Activated CD4-positive, CD25-positive, alpha-beta regulatory T cell (primary cell): ENCODE measurements around the gene GALNT2.

Source experiments
- DNase-seq, 4 experiments: peaks; one replicate each; lab custom pipeline; 2025; lab: John Stamatoyannopoulos, UW

GALNT2 gene

DNA sequence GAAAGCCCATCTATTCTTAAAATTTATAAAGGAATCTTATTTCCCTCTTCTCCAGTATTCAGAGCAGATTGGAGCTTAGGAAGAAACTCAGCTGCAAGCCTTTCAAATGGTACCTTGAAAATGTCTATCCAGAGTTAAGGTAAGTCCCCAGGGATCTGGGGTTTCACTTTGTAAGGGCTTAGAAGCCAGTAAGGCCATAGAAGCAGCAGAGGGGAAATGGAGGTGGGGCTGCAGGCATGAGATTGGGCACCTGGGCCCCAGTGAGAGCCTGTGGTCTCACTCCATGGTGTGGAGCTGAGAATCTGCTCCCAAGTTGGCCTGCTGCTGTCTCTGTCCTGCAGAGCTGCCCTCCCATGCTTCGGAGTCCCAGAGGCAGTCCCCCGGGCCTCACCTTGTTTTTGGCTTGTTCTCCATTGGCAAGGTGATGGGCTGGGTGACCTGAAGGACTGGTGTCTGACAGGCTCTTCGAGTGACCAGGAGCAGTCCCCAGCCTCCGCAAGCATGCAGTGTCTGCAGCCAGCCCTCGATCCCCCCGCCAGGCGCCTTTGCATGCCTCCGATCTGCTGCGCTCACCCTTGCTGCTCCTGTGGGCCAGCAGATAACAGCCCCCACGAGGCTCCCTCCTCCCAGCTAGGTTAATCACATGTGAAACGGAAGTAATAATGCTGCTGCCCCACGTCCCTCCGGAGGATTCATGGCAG is 196.0 kb downstream of the GALNT2 start:
- no peak for DNase-seq

DNA sequence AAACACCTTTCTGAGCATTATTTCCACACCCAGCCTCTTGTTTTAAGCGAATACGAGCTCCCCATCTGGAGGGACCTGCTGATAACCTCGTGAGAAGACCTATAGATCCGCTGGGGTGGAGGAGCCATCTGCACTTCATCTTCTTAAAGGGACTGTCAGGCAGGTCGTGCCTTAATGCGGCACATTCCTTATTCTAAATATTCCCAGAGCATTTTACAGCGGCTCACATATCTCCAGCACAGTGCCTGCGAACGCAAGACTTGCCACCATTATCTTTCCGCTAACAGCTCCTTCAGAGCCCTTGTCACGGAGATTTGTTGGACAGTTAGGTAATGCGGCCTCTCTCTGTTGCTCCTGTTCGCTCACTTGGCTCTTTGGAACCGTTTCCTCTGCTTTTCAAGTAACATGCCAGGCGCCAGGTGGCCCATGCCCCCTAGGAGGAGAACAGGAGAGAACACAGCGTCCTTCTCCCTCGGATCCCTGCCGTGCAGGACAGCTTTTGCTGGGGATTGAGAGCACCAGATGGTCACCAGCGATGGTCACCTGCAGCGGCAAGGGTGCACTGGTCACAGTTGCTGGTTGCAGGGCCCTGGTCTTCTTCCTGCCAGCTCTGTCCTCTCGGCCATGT is 196.6 kb downstream of the GALNT2 start:
- DNase-seq: no peak

DNA sequence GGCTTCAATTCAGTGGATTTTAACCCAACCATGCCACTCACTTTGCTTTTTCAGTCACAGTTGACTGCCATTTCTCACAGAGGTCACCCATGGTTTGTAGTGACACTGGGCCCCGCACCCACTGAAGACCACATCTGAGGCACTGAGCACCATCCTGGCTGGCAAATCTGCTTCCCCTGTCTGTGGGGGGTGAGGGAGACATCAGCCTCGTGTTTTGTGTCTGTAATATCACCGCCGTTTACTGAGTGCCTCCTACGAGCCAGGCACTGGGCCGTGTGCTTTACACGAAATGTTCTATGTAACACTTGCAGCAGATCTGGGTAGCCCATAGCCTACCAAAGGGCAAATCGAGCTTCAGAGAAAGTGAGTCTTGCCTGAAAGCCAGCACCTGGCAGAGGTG is 197.3 kb downstream of the GALNT2 start:
- no peak for DNase-seq

DNA sequence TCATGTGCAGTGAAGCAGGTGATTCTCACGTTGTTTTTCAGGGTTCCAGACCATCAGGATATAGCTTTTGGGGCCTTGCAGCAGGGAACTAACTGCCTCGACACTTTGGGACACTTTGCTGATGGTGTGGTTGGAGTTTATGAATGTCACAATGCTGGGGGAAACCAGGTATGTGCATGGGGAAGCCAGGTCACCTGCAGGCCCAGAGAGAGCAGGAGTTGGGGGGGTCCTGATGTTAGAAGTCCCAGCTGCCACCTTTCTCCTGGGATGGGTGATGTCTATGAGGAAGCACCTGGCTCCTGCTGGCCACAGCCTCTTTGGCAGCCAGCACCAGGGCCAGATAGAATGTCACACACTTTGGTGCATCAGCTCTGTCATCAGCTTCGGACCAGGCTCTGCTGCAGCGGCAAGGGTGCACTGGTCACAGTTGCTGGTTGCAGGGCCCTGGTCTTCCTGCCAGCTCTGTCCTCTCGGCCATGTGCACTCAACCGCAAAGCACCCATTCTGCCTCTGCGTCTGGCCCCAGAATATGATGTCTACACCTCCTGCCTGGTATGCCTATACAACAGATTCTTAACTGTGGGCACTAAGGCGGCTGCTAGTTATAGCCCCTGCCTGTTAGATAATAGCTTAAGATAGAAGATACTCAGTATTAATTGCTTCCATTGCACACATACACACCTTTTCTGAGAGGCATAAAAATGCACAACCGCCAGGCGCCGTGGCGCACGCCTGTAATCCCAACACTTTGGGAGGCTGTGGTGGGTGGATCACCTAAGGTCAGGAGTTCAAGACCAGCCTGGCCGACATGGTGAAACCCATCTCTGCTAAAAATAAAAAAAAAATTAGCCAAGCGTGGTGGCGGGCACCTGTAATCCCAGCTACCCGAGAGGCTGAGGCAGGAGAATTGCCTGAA is 198.4 kb downstream of the GALNT2 start:
- DNase-seq: no peak

DNA sequence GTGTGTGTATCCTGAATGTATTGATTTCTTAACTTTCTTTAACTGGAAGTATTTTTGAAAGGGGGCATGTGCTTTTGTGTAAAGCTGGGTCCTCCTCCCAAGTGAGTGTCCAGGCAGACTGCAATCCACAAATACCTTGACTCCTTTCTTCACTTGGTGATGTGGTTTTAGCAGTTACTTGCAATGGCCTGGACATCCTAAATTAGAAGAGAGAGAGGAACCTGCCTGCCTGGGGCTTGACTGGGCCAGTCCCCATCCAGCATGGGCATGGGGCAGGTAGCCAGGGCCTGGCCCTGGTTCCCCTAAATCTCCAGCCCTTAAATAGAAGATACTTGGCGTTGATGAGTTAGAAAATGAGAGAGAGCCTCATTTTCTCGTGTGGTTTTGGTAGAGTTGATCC is 199.4 kb downstream of the GALNT2 start:
- DNase-seq: no peak

DNA sequence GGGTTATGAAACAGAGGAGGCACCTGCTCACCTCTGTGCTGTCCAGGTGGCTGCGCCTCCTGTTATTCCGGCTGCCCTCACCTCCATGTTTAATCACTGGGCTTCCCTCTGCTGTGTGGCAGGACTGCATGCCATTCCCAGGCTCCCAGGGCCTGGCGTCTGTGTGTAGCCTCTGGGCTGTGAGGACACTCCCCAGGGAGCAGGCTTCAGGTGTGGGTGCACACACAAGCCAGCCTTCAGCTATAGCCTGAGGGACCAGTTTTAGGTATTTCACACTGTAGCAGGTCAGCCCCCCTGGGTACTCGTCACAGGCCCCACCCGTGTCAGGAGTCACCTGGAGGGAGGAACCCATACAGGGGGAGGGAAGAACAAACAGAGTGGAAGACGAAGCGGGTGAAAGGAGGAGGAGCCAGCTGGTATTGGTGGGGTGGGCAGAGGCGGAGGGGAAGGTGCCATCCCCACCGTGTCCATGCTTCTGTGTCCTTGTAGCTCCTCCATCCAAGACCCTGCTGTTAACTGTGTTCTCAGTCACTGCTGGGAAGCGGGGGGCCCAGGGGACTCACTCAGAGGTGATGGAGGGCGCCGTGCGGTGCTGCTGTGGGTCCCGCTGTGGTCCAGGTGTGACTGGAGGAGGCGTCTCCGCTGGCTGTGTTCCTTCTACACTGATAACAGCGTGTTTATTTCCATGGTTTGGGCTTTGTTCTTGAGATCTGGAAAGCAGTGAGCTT is 200.5 kb downstream of the GALNT2 start:
- DNase-seq: no peak

DNA sequence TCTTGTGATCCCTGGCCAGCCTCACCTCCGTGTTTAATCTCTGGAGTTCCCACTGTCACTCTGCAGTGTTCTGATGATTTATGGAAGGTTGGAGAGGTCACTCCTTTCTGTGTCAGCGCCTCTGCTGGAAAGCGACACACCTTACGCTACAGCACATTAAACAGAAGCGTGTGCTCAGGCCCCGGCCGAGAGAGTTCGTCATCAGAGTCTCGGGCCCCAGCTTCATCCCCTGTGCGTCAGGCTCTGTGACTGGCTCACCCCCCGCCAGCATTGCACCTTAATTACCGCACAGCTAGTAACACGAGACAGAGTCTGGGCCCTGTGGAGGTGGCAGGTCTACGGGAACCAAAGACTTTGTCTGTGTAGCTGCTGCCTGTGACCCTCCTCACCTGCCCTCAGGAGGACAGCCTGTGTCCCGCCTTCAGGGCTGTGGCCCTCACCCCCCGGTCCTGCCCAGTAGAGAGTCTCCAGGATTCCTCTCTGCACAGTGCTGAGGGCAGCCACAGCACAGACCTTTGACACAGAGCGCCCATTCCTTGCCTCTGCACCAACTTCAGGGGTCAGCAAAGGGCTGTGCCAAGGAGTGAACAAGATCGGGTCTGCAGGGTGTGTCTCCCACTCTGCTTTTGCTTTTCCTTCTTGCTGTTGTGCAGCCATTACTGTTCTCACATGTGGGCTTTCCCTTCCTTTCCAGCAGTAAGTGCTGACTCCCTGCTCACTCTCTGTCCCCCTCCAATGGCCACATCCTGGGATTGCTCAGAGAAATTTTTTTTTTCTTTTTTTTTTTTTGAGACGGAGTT is 201.5 kb downstream of the GALNT2 start:
- DNase-seq: no peak

DNA sequence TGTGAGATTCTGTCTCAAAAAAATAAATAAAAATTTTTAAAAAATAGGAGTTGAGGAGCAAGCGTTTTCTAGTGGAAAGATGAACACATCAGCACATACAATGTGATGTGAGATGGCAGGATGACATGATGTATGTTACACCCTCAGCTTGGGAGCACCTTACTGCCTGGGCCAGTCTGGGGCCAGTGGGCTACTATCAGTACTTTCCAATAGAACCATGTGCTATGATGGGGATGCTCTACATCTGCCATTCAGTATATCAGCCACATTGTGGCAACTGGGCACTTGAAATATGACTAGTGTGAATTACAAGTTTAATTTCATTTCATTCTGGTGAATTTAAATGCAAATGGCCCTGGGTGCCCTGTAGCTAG is 203.1 kb downstream of the GALNT2 start:
- no peak for DNase-seq

DNA sequence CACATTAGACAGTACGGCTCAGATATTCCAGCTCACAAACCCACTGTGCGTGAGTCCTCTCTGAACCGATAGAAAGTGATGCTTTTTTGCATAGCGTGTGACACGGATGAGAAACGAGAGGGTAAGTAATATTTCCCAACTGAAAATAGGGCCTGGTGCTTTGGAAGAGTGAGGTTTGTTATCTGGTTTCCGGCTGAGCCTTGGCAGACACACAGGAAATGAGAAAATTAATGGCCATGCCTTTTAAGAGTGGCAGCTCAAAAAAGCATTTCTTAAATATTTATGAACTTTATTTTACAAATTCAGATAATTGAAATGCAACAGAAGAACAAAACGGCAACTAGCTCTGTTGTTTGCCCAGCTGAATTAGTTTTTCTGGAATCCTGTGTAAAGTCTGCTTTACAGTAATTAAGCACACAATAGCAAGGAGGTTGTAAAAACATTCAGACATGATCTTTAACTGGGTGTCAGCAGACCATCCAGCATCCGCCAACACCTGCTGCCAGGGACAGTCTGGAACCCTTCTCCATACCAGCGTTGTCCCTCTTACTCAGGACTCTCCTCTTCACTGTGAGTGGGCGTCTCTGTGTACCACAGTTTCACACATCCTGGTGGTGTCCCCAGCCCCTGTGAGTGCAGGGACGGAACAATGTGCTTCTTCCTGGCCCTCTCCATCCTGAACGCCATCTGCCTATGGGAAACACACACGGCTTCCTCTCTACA is 203.7 kb downstream of the GALNT2 start:
- DNase-seq: no peak

DNA sequence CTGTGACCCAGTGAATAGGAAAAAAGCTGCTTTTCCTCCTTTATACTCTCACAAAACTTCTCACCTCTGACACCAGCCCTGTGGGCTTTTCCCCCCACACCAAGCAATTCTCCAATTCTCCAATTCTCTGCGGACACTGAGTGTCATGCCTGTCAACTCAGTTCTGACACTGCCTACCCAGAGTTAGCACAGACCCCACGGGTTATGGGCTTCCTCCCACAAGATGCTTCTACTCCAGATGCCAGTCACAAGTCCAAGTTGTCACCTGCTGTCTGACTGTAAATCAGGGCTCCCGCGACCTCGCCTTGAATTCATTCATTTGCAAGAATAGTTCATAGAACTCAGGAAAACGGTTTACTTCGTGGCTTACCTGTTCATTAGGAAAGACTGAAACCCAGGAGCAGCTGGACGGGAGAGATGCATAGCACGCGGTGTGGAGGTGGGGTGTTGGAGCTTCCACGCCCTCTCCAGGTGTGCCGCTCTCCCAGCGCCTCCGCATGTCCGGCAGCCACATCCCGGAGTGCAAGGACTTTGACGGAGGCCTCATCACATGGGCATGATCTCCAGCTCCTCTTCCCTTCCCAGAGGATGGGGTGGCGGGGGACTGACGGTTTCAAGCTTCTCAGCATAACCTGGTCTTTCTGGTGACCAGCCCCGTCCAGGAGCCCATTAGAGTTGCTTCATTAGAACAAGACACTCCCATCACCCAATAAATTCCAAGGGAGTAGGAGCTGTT is 204.4 kb downstream of the GALNT2 start:
- DNase-seq: no peak

DNA sequence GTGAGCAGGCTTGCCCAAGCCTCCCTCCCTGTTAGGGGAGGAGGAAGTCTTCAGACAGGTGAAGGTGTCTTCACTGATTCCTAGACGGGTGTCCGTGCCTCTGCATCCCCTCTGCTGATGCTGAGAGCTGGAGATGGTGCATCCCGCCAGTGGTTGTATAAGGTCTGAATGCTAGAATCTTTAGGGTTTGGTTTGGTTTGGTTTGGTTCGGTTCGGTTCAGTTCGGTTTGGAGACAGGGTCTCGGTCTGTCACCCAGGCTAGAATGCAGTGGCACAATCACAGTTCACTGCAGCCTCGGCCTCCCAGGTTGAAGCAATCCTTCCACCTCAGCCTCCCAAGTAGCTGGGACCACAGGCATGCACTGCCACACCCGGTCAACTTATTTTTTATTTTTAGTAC is 205.5 kb downstream of the GALNT2 start:
- no peak for DNase-seq

DNA sequence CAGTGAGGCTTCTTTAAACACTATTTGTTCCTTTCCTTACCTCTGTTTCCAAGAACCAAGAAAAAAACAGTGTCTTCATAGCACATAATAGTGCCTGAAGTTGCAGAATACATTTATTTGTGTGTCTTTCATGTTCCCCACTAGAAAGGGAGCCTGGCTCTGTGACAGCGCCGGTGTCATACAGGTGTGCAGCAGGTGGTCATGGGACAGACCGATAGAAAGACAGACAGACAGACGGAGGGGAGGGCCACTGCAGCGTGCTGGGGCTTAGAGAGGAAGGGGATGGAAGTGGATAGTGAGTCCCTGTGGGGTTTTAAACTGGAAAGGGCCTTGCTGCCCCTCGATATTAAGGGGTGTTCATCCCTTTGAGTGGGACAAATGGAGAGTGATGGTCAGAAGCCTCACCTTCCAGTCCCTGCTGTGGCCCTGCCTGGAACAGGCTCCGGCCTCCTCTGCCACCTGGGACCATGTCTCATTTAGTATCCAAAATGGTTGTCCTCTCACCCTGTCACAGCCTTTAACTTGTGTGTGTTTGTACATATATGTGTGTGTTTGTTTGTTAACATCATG is 206.2 kb downstream of the GALNT2 start:
- DNase-seq: no peak

DNA sequence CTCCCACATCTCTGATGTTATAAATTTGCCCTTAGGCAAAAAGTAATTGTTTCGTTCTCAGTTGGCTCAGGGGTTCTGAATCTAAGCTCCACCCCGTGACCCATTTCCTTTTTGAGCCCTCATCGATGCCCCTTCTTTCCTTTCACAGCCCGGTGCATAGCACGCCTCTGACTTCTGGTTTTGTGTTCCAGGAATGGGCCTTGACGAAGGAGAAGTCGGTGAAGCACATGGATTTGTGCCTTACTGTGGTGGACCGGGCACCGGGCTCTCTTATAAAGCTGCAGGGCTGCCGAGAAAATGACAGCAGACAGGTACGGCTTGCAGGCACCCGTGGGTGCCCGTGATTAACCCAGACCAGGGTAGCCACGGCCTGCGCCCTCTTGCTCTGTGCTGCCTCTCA is 207.2 kb downstream of the GALNT2 start:
- no peak for DNase-seq

DNA sequence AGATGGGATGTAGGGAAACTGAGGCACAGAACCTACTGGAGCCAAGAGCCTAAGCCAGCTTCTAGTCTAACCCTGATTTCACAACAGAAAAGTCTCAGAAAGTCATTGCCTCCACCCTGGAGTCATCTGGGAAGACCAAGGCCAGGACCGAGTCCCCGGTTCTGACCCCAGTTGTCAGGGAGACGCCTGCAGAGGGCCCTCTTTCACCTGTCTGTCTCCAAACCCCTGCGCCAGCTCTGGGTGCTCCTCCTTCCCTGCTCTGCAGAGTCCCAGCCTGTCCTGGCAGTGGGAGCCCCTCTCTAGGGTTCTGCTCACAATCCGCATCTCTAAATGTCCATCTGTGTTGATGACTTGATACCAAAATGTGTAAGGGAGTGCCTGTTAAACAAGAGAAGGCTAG is 209.4 kb downstream of the GALNT2 start:
- DNase-seq: no peak

DNA sequence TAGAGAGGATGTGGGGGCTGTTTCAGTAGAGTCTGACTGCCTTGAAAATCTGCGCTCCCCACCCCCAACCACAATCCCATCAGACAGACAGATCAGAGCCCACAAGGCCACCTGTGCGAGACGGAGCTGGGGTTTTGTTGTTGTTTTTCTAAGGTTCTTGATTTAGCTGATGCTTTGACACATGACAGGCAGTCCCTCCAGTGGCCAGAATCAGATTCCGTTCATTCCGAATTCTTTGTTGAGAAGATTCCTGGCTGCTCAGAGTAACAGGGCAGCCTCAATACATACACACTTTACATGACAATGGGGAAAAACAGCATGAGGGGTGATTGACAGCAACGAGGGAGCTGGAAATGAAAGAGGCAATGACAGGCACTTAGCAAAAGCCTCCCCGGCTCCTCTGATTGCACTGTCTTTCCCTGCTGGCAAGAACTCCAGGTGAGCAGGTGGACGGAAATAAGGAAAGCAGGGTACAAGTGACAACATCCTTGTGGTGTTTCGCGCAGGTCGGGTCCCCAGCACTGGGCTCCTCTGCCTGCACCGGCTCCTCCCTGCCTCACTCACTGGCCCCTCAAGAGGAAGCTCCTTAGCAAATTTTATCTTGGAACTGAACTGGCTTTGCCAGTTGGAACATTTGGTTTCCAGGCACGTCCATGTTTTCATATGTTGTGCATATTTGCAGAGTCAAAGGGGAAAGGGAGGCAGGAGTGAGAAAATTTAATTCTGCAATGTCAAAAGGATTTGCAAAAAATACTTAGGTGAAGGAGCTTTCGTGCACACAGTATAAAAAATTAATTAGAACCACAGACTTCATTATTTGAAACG is 210.4 kb downstream of the GALNT2 start:
- no peak for DNase-seq

DNA sequence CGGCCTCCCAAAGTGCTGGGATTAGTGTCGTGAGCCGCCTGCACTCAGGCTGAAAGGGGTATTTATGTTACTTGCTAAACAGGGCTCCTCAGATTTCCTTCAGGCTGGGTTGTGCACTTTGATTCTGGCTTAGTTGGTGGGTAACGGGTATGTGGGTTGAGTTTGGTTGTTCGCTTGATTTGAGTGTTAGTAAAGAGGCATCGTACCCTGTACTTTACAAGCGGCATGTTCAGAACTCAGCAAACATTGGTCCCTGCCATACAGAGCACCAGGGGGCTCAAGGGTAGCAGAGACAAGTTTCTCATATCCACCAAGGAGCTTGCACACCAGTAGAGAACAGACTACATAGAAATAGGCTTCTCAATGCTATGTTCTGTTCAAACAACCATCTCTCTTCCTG is 211.3 kb downstream of the GALNT2 start:
- DNase-seq: no peak

DNA sequence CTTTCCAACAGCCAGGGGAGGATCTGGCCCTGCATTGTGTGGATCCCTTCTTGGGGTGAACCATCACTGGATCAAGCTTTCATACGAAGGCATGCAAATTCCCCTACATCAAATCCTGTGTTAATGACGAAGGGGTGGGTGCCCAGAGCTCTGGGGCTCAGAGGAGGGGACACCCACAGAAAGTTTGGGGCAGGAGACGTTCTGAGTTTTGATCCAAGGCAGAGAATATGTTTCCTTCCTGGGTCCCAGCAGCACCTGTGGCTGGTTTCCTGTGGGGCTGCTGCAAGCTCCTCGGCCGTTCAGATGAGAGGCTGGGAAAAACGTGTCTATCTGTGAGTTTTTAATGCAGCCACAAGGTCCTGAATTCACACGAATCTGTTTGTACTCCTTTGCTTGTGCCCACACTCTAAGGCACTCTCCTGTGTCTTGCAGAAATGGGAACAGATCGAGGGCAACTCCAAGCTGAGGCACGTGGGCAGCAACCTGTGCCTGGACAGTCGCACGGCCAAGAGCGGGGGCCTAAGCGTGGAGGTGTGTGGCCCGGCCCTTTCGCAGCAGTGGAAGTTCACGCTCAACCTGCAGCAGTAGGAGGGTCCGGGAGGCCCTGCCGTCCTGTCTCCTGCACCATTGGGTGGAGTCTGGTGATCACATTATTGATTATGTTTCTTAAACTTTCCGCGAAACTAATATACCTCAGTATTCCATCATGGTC is 212.0 kb downstream of the GALNT2 start:
- no peak for DNase-seq

DNA sequence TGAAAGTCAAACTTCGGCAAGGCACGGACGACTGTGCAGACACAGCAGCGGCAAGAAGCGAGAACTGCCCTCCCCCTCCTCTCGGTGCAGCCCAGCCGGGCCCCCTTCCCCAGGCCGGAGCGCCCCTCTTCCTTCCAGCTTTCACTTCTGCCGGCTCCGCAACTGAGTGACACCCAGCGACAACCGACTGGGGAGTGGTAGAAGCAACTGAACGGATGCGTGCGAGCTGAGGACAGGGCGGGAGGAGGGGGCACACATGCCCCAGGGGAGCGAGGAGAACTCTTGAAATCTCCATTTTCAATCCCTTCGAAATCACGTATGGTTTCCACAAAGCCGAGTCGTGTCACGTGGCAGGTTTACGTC is 212.5 kb downstream of the GALNT2 start:
- DNase-seq: no peak
